BJ (cell line): Measurements from ENCODE around the gene MISP. TPM values are rescaled to one million over a fixed set of nuclear protein-coding genes. Genes with fewer than 3 reads are reported as not detected.

Experiments used
- CTCF ChIA-PET: fragments of 350-600 bp; formaldehyde crosslinking; extraction: SDS; loops from one replicate; lab custom pipeline; 2021; ENCODE audit warnings: antibody characterized with exemption, inconsistent platforms; lab: Yijun Ruan, JAX
- POLR2A ChIA-PET: fragments of 300-600 bp; sonication (Branson Sonifier 250); formaldehyde crosslinking; extraction: SDS; loops from one replicate; lab custom pipeline; 2021; ENCODE audit warnings: antibody characterized with exemption; lab: Charles Lee
- DNase-seq: peaks from one replicate; pipeline ENCODE4 v3.0.0-alpha.2; 2011; ENCODE audit warnings: low read depth
- H3K27me3 ChIP-seq: 2 replicates; pipeline ENCODE4 v1.6.0; 2011; ENCODE audit warnings: low read length; ENCODE audit not compliant: control insufficient read depth, insufficient read depth
- H3K36me3 ChIP-seq: 2 replicates; pipeline ENCODE4 v1.5.1; 2011; ENCODE audit warnings: low read length; ENCODE audit not compliant: control insufficient read depth, insufficient read depth
- H3K4me3 ChIP-seq: 2 replicates; pipeline ENCODE4 v1.5.1; 2011; ENCODE audit warnings: low read depth, mild to moderate bottlenecking, control low read depth, low read length
- polyA plus RNA-seq: library from polyadenylated mRNA; depleted of rRNA; stranded (reverse); fragments of >200 nt; gene quantifications from 2 replicates; pipeline ENCODE4 v1.2.3, GENCODE V29; 2011
- TF ChIP-seq, protein P1 (sequence below): IDR thresholded peaks from 2 replicates; pipeline ENCODE4 v1.5.1; 2011; ENCODE audit warnings: low read depth, mild to moderate bottlenecking, control low read depth, inconsistent platforms, low read length, moderate library complexity; ENCODE audit not compliant: insufficient read depth

The MISP gene
- polyA plus RNA-seq, 1 experiment, result 0.06 TPM

DNA sequence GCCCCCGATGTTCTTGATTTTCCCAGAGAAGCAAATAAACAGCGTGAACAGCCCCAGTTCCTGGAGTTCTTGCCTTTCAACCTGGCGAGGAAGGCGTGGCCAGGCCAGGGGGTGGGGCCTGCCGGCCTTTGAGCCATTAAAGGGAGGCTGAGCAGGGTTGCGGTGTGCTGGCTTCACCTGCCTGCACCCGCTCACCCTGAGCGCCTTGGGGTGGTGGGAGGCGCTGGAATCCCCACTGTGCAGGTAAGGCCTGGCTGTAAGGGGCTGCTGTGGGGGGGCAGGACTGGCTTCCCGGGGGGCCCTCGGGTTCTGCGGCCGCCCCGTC lies 2.7 kb upstream of the MISP start:
- ChIA-PET CTCF (interaction anchor here (0.6 to 1.3 kb wide), 2 partner anchors 9 to 179 kb away, joined by 3 to 4 read pairs; no protein-coding TSS in a partner anchor), POLR2A (no interaction called here)
- H3K4me3 ChIP-seq, result no peak overlapping the region
- no peak for DNase-seq
- TF ChIP-seq, protein P1, sequence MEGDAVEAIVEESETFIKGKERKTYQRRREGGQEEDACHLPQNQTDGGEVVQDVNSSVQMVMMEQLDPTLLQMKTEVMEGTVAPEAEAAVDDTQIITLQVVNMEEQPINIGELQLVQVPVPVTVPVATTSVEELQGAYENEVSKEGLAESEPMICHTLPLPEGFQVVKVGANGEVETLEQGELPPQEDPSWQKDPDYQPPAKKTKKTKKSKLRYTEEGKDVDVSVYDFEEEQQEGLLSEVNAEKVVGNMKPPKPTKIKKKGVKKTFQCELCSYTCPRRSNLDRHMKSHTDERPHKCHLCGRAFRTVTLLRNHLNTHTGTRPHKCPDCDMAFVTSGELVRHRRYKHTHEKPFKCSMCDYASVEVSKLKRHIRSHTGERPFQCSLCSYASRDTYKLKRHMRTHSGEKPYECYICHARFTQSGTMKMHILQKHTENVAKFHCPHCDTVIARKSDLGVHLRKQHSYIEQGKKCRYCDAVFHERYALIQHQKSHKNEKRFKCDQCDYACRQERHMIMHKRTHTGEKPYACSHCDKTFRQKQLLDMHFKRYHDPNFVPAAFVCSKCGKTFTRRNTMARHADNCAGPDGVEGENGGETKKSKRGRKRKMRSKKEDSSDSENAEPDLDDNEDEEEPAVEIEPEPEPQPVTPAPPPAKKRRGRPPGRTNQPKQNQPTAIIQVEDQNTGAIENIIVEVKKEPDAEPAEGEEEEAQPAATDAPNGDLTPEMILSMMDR, result no peak
- H3K27me3 ChIP-seq, result no peaks in the 10 kb centered on the region
- H3K36me3 ChIP-seq, result no peaks in the 10 kb centered on the region

- DNase-seq, result no peak
- Histone ChIP-seq H3K4me3 (no peak overlapping the region), H3K36me3 (no peaks in the 10 kb centered on the region), H3K27me3 (no peaks in the 10 kb centered on the region)
- ChIA-PET POLR2A (no interaction called here), CTCF (interaction anchor here (1.3 to 1.9 kb wide), 2 partner anchors 11 to 16 kb away, joined by 4 to 7 read pairs; no protein-coding TSS in a partner anchor)
- TF ChIP-seq, protein P1, result no peak
Measured at GRCh38 chr19:749811-750210, 1.1 kb upstream of the MISP start.

- Histone ChIP-seq H3K4me3 (no peak overlapping the region), H3K27me3 (no peaks in the 10 kb centered on the region), H3K36me3 (no peaks in the 10 kb centered on the region)
- ChIA-PET POLR2A (no interaction called here), CTCF (interaction anchor here (0.8 to 1.1 kb wide), 4 partner anchors 11 to 19 kb away, joined by 3 to 5 read pairs (median 3); no protein-coding TSS in a partner anchor)
- TF ChIP-seq, protein P1, result no peak
- peak; percentile 43 for DNase-seq
Measured at GRCh38 chr19:751501-752341, 809 bp downstream of the MISP start.

GRCh38 chr19:752652-753517 lies 2.0 kb downstream of the MISP start:
- POLR2A ChIA-PET, result interaction anchor here (0.6 kb wide), 1 partner anchor 36 kb away, joined by 9 read pairs; no protein-coding TSS in a partner anchor
- no peak overlapping the region for H3K4me3 ChIP-seq
- H3K27me3 ChIP-seq, result no peaks in the 10 kb centered on the region
- peak; percentile 52 for DNase-seq
- no peaks in the 10 kb centered on the region for H3K36me3 ChIP-seq
- CTCF ChIA-PET, result interaction anchor here (0.6 to 1.2 kb wide), 7 partner anchors 11 to 77 kb away, joined by 3 to 4 read pairs (median 3); no protein-coding TSS in a partner anchor
- TF ChIP-seq, protein P1, result no peak

GRCh38 chr19:754530-754929 lies 3.6 kb downstream of the MISP start:
- ChIA-PET CTCF (no interaction called here), POLR2A (no interaction called here)
- no peaks in the 10 kb centered on the region for H3K27me3 ChIP-seq
- H3K36me3 ChIP-seq, result no peaks in the 10 kb centered on the region
- no peak for DNase-seq
- TF ChIP-seq, protein P1, result no peak
- no peak overlapping the region for H3K4me3 ChIP-seq
